Gastroesophageal sphincter (tissue), 3 donors: ENCODE data around the gene KRTAP10-1.

Experiments used
- CTCF ChIP-seq, 4 experiments: fragments of 200-600 bp in 2 of 4; fragments of 450-650 bp in 2 of 4; sonication (generic) in 1 of 4; IDR thresholded peaks; one replicate each; pipeline ENCODE4 v1.5.1; 2017 to 2019; ENCODE audit warnings: antibody characterized with exemption in 4 of 4, mild to moderate bottlenecking in 2 of 4, moderate library complexity in 2 of 4
- POLR2AphosphoS5 ChIP-seq: sonication (generic); formaldehyde crosslinking; IDR thresholded peaks from one replicate; pipeline ENCODE4 v1.6.1; 2017; ENCODE audit warnings: antibody characterized with exemption

- TF ChIP-seq POLR2AphosphoS5: no peak
- TF ChIP-seq CTCF (IDR thresholded peaks at IDR 0.05): no peak
Measured at GRCh38 chr21:44528634-44528995, 11.4 kb downstream of the KRTAP10-1 start.
